Stimulated activated CD4-positive, alpha-beta T cell treated with anti-CD3 and anti-CD28 coated beads, Interleukin-2, amount 100 ng/mL, for 4 hours (primary cell): ENCODE measurements around the gene GNAQ.

Experiments
- DNase-seq: peaks from one replicate; pipeline ENCODE4 v3.0.0-alpha.2; 2020; ENCODE audit warnings: low read depth

Gene GNAQ

DNA sequence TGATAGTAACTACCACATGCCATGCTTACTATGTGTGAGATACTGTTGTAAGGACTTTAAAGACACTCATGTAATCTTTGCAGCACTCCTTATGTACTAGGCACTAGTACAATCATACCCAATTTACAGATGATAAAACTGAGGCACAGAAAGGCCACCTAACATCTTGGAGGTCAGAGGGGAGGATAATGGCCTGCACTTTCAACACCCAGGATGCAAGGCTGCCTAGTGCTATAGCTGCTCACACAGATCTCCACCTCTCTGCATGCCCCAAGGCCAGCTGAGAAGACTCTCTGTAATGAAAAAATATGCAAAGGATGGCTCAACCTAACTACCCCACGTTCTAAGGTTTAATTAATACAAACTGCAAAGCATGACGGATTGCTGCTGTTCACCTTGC lies 57.2 kb downstream of the GNAQ start:
- no peak for DNase-seq

DNA sequence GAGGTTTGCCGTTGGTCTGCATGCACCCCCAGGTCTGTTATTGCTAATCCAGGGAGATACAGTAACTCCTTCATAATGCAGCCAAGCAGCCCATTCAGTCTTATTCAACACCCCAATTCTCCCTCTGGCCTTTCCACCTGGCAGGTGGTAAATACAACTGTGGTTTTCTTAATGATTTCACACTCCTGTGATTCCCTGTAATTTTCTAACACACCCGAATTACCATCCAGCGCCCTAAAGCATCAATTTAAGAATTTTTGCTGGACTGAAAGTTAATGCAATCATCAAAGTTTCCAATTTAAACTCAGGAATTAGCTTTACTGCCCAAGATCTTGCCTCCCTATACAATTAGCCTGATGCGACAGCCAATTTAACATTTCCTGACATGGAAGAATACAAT lies 62.5 kb downstream of the GNAQ start:
- no peak for DNase-seq

DNA sequence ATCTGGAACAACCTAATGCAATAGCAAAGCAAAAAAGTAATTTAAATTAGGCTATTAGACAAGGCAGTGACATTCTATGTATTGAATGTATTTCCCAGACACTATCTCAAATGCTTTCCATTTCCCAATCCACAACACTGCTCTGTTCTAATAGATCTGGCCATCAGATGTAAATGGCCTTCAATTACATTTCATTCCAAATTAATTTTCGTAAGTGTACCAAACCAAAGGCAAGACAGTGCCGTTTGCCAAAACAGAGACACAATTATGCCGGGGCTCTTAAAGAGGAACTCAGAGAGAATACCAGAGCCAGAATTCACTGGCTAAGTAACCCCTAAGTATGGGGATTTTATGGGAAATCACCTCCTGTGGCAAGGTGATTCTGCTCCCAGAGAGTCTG lies 63.1 kb downstream of the GNAQ start:
- no peak for DNase-seq

DNA sequence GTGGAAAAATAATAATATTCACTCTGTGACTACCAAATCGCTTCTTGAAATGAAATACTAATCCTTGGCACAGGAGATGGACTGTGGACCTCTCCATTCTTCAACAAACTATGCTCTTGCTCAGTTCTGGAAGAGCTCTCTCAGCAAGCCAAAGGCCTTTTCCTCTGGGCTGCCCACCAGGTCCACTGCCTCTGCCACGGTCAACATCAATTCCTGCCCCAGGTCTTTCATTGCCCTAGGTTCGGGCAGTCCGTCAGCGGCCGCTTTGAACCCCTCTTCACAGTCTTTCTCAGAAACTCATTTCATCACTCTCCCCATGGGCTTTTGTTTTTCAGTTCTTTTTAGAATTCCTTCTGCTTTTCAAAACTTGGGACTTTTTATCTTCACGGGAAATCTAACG lies 64.9 kb downstream of the GNAQ start:
- DNase-seq: no peak

DNA sequence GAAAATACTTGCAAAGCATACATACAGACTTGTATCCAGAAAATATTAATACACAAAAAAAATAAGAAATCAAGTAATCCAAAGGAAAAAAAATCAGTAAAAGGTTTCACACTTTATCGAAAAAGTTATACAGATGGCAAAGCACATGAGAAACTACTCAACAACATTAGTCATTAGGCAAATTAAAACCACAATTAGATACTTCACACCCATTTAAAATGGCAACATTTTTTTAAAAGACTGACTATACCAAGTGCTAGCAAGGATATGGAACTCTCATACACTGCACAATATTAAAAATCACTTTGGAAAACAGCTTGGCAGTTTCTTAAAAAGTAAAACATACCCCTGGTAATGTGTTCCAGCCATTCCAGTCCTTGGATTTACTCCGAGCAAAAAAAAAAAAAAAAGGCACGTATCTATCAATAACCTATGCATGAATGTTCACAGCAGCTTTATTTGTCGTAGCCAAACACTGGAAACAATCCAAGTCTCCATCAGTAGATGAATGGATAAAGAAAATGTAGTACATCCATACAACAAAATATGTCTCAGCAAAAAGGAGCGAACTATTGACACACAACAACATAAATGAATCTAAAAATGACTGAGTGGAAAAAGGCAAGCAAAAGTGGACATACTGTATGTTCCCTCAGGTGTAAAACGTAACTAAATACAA lies 66.0 kb downstream of the GNAQ start:
- no peak for DNase-seq

DNA sequence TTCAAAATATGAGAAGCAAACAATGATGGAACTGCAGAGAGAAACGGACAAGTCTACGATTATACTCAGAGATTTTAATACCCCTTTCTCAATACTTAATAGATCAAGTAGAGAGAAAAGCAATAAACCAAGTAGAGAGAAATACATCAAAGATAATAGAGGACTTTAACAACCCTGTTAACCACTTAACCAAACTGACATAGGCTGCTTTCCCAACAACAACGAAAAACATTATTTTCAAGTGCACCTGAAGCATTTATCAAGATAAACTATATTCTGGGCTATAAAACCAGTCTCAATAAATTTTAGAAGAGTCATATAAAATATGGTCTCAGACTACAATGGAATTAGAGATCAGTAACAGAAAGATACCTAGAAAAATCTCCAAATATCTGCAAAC lies 67.4 kb downstream of the GNAQ start:
- no peak for DNase-seq

DNA sequence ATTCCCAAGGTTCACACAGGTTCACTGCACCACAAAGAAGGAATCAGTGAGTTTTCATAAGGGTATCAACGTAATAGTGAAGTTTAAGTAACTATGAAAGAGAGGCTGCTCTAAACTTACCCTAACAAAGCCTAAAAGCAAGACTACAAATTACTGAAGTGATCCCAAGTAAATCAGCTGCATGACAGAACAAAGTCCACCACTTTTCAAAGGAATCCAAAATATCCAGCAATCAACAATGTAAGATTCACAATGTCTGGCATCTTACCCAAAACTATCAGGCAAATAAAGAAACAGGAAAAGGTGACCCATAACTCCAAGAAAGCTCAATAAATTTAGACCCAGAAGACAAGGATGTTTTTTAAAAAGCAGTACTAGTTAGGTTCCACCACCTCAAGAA lies 70.1 kb downstream of the GNAQ start:
- DNase-seq: no peak

DNA sequence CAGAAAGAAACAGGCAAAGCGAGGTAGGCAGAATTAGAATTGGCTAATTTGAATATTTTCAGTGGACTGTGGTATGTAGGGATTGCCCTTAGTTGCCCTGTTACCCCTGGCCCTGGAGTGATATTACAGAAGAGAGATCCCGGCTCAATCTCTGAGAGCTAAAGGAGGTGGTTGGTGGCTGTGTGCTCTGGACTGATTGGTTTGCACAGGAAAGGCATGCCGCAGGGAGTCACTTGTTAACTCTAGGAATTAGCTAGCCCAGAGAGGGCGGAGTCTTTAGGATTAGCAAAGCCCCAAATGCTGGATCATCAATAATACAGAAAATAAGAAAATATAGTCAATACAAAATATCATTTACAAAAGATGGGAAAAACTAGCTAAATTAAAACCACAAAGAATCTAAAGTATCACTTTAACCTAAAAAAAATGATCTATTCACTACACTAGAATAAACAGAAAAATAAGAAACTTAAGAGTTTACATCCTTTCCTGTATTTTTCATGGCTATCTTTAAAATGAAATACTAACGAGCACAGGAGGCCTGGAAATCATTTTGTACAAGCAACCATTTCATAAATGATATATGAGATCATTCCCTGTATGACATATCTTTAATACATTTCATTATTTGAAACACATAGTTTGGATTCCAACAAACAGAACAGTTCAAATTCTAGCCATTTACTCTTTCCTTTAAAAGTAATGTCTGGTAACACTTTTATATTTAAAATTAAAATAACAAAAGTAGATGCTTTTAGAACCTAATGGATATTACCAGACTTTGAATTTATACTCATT lies 71.1 kb downstream of the GNAQ start:
- no peak for DNase-seq

DNA sequence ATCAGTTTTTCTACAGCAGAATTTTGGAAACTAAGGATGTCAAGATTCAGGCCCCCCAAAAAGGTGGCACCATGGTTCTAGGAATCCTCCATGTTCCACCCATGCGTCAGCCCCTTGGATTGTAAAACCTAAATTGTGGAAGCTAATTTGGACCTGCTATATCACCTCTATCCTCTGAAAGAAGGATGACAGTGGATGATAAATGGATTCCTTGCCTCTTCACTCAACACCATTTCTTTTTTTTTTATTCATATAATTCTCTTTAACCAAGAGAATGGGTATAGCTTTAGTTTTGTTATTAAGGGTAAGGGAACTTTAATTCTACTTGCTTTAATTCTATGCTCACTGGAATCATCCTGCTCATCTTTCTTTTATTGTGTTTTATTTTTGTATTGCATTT lies 71.8 kb downstream of the GNAQ start:
- DNase-seq: no peak

DNA sequence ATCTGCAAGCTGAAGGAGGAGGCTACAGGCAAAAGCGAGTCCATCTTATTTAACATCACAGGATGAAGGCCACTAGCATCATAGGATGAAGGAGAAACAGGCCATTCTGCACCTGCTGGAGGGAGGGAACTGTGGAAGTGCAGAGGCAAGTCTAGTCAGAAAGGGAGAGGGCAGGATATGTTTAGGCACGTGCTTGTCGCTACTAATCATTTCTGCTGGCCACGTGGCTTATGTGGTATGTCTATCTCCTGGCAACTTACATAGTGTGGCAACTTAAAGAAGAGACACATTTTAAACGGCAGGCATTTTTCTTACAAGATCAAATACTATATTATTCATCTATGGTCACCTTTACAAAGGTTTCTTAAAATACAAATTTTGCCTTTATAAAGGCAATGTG lies 74.0 kb downstream of the GNAQ start:
- DNase-seq: no peak

GRCh38 chr9:77956555-77956954 lies 75.1 kb downstream of the GNAQ start:
- no peak for DNase-seq

DNA sequence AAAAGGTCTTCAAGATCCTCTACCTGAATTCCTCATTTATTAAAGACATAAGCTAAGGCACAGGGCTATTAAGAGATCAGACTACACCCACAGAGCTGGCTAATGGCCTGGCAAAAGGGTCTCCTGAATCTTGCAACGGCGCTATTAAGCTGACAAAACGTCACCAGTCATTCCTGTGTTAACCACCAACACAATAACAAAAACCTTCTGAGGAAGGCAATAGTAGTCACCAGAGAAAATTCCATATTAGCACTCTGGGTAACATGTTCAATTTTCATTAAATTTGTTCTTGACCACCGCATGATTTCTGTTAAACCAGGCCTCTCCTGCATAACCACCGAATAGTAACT lies 77.0 kb downstream of the GNAQ start:
- DNase-seq: no peak

DNA sequence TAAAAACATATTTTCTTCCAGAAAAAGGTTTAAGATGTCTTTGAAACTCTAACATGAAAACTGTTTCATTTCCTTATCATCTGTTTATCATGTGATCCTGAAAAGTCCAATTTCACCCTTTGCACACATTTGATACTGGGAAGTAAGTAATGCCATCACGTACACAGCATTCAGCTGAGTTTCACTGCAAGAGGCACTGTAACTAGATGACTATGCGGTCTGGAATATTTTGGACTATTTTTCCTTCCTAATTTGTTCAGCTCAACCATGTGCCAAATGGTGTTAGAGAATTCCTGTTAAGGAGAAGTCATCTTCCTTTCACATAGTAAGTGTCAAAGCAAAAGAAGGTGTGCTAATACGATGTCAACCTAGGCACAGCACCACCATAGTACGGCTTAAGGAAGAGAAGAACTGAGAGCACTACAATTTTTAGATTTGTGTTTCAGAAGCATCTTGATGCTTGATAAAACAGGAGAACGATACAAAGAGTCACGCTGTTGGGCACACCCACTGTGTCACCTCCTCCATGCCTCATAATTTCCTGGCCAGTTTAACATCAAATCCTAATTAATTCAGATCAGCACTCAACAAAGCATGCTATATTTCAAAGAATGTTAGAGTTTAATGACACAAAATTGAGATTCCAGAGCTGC lies 77.5 kb downstream of the GNAQ start:
- DNase-seq: no peak

GRCh38 chr9:77953590-77953989 lies 78.0 kb downstream of the GNAQ start:
- DNase-seq: no peak

- DNase-seq: no peak
These were observed 78.8 kb downstream of the GNAQ start for GRCh38 chr9:77952635-77953328.

- DNase-seq: no peak
These were observed 80.2 kb downstream of the GNAQ start for GRCh38 chr9:77951369-77951768.

DNA sequence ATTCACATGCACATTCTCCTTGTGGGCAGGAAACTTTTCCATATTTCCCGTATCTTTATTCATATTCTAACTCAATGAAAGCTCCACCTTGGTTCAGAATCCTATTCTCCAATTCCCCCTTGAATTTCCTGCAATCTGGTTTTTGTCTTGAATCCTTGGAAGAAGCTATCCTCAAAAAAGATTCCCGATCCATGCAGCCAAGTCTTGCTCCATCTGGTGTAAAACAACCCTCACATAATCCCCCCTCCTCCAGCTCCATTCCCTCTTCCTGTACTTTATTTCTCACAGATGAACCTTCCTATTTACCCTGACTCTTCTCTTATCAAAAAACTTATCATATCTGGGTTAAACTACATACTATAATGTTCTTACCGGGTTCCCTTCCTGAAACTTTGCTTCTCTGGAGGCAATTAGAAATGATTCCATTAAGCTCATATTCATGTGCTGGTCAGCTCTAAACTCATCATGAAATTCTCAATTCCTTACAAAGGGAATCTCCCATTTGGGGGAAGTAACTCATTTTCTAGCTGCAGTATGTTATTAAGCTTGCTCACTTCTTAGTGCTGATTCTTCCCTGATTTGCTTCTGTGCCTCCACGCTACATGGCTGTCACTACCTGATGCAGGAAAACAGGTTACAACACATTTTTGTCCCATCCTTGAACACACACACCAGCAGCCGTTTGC lies 81.7 kb downstream of the GNAQ start:
- no peak for DNase-seq

- DNase-seq: no peak
These were observed 84.0 kb downstream of the GNAQ start for GRCh38 chr9:77947651-77948050.

DNA sequence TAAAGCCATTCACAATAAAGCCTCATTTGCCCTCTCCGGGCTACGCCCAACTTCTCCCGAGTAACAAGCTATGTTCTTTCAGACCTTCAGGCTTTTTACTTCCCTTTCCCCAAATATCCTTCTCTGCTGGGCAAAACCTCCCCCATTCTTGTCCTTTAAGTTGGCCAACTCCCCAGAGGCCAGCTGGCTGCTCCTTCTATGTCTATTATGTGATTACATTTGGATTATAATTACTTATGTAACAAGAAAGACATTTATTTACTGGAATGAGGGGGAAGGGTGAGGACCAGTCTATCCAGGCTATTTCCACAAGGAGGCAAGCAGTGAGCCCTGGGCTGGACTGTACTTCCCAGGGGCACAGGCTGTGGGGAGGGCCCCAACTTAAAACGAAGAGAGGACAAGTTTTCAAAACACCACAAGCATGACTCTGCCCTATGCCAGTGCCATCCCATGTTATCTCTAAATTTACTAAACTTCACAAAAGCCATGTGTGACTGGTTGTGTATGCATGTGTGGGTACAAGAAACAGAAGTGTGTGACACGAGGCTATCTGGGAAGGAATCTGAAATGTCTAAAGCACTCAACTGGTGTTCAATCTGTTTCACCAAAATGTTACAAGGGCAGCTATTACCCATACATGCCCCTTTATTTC lies 84.5 kb downstream of the GNAQ start:
- no peak for DNase-seq

DNA sequence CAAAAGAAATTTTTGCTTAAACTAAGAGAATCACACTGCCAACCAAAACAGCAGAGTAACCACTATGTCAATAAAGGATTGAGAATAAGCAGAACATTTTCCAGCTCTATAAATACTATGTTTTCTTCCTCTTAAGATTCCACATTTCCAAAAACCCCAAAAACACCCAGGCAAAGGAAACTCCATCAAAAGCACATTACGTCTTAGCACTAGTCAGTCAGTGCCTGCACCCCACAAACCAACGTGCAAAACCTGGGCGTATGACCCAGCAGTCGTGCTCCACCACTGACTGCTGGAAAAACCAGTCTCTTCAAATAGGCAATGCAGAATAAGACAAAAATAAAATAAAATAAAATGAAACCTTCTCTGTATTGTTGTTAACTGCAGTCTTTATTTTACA lies 85.3 kb downstream of the GNAQ start:
- DNase-seq: no peak

DNA sequence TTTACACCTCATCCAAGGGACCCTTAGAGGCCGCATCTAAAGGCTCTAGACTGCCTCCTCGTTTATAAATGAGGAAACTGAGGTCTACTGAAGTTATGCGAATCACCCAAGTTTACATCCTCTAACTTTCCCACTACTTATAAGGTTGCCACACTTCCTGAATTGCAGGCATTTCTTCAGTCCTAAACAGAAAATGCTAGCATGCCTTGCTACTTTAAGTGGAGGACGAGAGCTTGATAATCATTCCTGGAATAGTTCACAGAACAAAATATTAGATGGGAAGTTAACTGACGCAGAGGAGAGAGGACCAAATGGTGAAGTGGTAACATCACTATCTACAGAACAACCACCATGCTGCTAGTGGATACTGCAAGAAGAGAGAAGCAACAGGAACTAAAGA lies 85.8 kb downstream of the GNAQ start:
- no peak for DNase-seq
